Osteocyte (in vitro differentiated cells): ENCODE measurements around the gene IL16. TPM values are rescaled to one million over a fixed set of nuclear protein-coding genes. Genes with fewer than 3 reads are reported as not detected.

Experiments used
- DNase-seq: peaks from one replicate; pipeline ENCODE4 v3.0.0; 2021; ENCODE audit warnings: mixed read lengths; ENCODE audit not compliant: unreplicated experiment; ENCODE audit errors: extremely low spot score
- H3K27ac Mint-ChIP-seq: one replicate; pipeline ENCODE4 v1.8.0; 2021; ENCODE audit warnings: mild to moderate bottlenecking, mixed read lengths; ENCODE audit not compliant: unreplicated experiment
- H3K27me3 Mint-ChIP-seq: one replicate; pipeline ENCODE4 v1.8.0; 2021; ENCODE audit warnings: mixed read lengths; ENCODE audit not compliant: unreplicated experiment
- H3K36me3 Mint-ChIP-seq: one replicate; pipeline ENCODE4 v1.8.0; 2021; ENCODE audit warnings: mixed read lengths; ENCODE audit not compliant: unreplicated experiment
- H3K4me1 Mint-ChIP-seq: one replicate; pipeline ENCODE4 v1.8.0; 2021; ENCODE audit warnings: mixed read lengths; ENCODE audit not compliant: unreplicated experiment
- H3K4me3 Mint-ChIP-seq: one replicate; pipeline ENCODE4 v1.8.0; 2021; ENCODE audit warnings: mild to moderate bottlenecking, moderate library complexity, mixed read lengths; ENCODE audit not compliant: unreplicated experiment
- H3K9me3 Mint-ChIP-seq: one replicate; pipeline ENCODE4 v1.8.0; 2021; ENCODE audit warnings: mixed read lengths; ENCODE audit not compliant: unreplicated experiment
- CTCF ChIP-seq: fragments of 200-600 bp; sonication (generic); IDR thresholded peaks from 2 replicates; pipeline ENCODE4 v1.5.0; 2021; ENCODE audit warnings: antibody characterized with exemption, mild to moderate bottlenecking, moderate library complexity
- total RNA-seq: library from RNA; stranded (reverse); gene quantifications from 2 replicates; pipeline ENCODE4 v1.2.1, GENCODE V29; 2021

IL16 gene
- total RNA-seq, 1 donor from 2014 or later: not detected

- H3K9me3 Mint-ChIP-seq: peaks cover 12% of the 10 kb centered on the region
- no peak for DNase-seq
- H3K4me3 Mint-ChIP-seq: no peak overlapping the region
- H3K4me1 Mint-ChIP-seq: no peaks in the 10 kb centered on the region
- no peaks in the 10 kb centered on the region for H3K36me3 Mint-ChIP-seq
- peaks cover 14% of the 10 kb centered on the region for H3K27me3 Mint-ChIP-seq
- no peak overlapping the region for H3K27ac Mint-ChIP-seq
- no peak for TF ChIP-seq CTCF
Measured at GRCh38 chr15:81216422-81216821, 19.7 kb downstream of the IL16 start.

- no peak for TF ChIP-seq CTCF
- Mint-ChIP-seq H3K27me3 (peaks cover 29% of the 10 kb centered on the region), H3K36me3 (no peaks in the 10 kb centered on the region), H3K9me3 (no peaks in the 10 kb centered on the region), H3K4me1 (no peaks in the 10 kb centered on the region), H3K27ac (no peak overlapping the region), H3K4me3 (no peak overlapping the region)
- DNase-seq: no peak
Measured at GRCh38 chr15:81221449-81221848, 24.8 kb downstream of the IL16 start.

- Mint-ChIP-seq H3K9me3 (no peaks in the 10 kb centered on the region), H3K4me1 (no peaks in the 10 kb centered on the region), H3K4me3 (no peak overlapping the region), H3K27me3 (peaks cover 29% of the 10 kb centered on the region), H3K36me3 (no peaks in the 10 kb centered on the region), H3K27ac (no peak overlapping the region)
- peak; percentile 48 for DNase-seq
- TF ChIP-seq CTCF: no peak
Measured at GRCh38 chr15:81222007-81222406, 25.3 kb downstream of the IL16 start.

GRCh38 chr15:81223346-81223971 is 26.8 kb downstream of the IL16 start:
- DNase-seq: no peak
- Mint-ChIP-seq H3K4me1 (no peaks in the 10 kb centered on the region), H3K27me3 (peaks cover 33% of the 10 kb centered on the region), H3K36me3 (no peaks in the 10 kb centered on the region), H3K27ac (no peak overlapping the region), H3K9me3 (no peaks in the 10 kb centered on the region), H3K4me3 (no peak overlapping the region)
- no peak for TF ChIP-seq CTCF

GRCh38 chr15:81224232-81224631 is 27.6 kb downstream of the IL16 start:
- TF ChIP-seq CTCF: no peak
- Mint-ChIP-seq H3K4me3 (no peak overlapping the region), H3K27ac (no peak overlapping the region), H3K27me3 (peaks cover 33% of the 10 kb centered on the region), H3K9me3 (no peaks in the 10 kb centered on the region), H3K36me3 (no peaks in the 10 kb centered on the region), H3K4me1 (no peaks in the 10 kb centered on the region)
- no peak for DNase-seq
